GM13976 (cell line): ENCODE measurements around the gene ACTL8.

ENCODE experiments used
- DNase-seq: peaks from one replicate; pipeline ENCODE4 v3.0.0; 2012; ENCODE audit warnings: low spot score
- in situ Hi-C: fragments of 300-500 bp; cut with MboI; formaldehyde crosslinking; loops from one replicate; pipeline ENCODE4 v1.12.0; 2022; ENCODE audit warnings: low sequenced_read_pairs, mixed read lengths, inconsistent platforms; ENCODE audit not compliant: unreplicated experiment
- TF ChIP-seq, protein P1 (sequence below): IDR thresholded peaks from 2 replicates; pipeline ENCODE4 v1.5.1; 2012; ENCODE audit warnings: borderline replicate concordance, mild to moderate bottlenecking; ENCODE audit not compliant: insufficient read depth; ENCODE audit errors: extremely low read depth, missing control alignments, control extremely low read depth

The ACTL8 gene

DNA sequence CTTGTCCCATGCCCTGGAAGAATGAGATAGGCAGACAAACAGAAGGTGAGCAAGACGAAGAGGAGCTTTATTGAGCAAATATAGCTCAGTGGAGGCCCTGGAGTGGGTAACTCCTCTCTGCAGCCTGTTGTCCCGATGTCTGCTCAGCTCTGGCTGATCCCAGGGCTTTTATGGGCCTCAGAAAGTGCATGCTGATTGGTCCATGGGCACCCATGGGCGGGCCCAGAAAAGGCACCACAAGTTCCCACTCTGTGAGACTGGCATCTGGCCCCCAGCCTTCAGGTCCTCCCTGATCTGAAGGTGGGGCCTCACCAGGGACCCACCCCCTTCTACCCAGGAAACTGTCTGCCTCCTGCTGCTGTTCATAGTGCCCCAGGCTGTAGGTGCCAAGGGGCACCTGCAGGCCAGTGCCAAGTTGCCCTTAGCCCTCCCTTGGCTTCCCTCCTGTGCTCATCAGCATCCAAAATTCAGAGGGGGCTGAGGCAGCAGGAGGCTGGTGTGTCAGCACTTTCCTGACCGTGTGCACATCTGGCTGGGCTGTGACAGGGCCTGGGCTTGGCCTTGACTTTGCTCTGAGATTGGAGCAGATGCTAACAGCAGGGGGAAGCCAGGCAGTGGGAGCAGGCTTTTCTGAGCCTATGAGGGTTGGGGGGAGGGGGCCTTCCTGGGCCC lies 35.4 kb downstream of the ACTL8 start:
- DNase-seq = no peak
- TF ChIP-seq, protein P1, sequence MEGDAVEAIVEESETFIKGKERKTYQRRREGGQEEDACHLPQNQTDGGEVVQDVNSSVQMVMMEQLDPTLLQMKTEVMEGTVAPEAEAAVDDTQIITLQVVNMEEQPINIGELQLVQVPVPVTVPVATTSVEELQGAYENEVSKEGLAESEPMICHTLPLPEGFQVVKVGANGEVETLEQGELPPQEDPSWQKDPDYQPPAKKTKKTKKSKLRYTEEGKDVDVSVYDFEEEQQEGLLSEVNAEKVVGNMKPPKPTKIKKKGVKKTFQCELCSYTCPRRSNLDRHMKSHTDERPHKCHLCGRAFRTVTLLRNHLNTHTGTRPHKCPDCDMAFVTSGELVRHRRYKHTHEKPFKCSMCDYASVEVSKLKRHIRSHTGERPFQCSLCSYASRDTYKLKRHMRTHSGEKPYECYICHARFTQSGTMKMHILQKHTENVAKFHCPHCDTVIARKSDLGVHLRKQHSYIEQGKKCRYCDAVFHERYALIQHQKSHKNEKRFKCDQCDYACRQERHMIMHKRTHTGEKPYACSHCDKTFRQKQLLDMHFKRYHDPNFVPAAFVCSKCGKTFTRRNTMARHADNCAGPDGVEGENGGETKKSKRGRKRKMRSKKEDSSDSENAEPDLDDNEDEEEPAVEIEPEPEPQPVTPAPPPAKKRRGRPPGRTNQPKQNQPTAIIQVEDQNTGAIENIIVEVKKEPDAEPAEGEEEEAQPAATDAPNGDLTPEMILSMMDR = no peak
- in situ Hi-C loops = no loop called here

DNA sequence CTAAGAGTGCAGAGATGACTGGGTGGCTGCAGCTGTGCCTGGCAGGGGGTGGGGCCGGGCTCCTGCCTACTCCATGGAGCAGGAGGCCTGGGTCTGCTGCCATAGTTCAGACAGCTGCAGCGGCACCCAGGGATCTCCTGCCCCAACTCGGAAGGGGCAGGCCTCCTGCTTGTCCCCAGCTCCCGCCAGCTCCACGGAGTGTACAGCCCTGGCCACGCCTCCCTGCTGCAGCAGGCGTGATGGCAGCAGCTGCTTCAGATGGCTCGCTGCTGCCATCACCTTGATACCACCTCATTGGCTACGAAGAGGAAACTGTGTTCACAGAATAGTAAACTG lies 35.9 kb downstream of the ACTL8 start:
- TF ChIP-seq, protein P1 = no peak
- no peak for DNase-seq
- in situ Hi-C loops = no loop called here

DNA sequence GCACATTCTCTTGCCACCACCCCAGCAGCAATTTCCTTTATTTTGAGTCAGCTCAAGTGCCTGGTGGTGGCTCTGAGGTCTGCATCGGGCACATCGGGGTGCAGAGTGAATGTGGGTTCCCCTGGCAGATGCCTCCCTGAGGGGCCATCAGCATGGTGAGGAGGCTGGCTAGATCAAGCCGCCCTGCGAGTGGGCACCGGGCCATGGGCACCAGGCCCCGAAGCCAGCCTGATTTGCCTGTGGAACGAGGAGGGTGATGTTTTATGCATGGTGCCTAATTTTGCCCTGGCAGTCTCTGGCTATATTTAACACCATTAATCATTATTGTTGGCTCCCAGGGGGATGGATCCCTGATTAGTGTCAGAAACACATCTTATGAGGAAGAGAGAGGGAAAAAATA lies 36.3 kb downstream of the ACTL8 start:
- in situ Hi-C loops = no loop called here
- TF ChIP-seq, protein P1 = no peak
- no peak for DNase-seq

DNA sequence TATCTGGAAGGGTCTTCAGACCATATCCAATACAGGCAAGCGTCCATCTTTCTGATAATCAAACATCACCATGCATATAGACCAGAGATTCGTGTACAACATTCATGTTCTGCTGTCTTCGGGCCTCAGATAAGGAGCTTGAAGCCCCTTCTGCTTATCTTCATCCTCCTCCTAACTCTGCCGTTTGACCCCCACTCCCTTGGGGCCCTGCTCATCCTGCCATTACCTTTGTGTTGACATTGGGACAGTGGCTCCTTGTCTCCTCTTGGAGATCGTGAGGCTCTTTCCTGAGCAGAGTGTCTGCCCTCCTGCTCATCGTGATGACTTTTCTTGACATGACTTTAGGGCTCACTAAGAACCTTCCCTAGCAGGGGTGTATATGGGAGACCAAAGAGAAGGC lies 37.3 kb downstream of the ACTL8 start:
- TF ChIP-seq, protein P1 = no peak
- no peak for DNase-seq
- in situ Hi-C loops = no loop called here

DNA sequence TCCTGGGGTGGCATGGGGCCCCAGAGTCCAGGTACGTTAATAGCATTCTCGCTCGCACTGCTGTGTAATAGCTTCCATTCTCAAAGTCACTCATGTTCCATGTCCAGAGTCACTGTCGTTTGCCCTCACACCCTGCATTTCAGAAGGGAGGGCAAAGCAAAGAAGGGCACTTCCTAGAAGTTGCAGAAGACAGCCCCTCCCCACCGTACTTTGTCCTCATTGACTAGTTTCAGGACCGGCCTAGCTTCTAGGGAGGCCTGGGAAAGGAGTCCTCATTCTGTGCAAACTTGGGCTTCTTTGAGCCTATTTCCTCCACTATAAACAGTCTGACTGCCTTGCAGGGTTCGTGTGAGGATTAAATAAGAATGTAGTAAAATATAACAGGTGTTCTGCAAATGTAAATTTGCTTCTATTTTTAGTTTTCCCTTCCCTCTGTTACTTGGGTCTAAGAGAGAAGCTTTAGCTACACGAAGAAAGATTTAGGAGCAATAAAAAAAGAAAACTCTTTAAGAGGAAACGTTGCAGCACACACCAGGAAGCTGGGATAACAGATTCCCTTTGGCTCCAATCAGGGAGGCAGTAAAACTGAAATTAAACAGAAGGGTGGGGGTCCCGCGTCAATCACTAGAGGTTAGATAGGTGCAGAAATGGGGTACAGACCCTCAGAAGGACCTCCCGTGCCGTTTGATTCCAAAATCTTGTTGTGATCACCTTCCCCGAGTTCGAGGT lies 40.1 kb downstream of the ACTL8 start:
- no peak for DNase-seq
- in situ Hi-C loops = no loop called here
- TF ChIP-seq, protein P1 = no peak

DNA sequence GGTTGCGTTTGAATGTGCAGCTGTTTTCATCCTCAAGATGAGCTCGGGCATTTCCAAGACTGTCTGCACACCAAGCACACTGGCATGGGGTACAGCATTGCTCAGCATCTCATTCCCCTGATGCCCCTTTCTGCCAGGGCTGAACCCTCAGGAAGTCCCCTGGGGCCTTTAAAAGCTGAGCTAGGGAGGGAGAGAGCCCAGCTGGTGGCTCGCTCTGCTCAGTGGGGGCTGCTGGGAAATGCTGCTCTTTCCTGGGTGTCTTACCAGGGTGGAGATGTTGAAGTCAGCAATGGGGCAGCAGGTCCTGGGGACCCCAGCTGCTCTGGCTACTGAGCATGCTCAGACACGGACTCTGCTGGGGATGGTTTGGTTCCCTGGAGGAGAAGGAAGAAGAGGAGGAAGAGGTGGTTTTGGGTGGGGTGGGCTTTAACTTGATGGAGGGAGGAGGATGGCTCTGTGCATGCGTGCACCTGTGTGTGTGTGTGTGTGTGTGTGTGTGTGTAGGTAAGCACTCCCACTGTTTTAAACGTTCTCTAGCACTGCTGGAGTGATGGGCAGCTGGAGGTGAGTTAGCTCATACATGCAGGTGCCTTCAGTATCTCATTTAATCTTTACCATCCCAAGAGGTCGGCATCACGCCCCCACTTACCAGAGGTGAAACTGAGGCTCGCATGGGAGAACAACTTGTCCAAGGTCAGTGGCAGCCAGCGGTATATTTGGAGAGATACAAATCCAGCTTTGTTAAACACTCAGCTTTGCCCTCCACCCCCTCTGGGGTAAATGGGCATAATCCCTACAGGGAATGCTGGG lies 40.9 kb downstream of the ACTL8 start:
- TF ChIP-seq, protein P1 = no peak
- in situ Hi-C loops = no loop called here
- DNase-seq = no peak
